WTC11 (cell line): ENCODE measurements around the gene FHAD1. TPM values are rescaled to one million over a fixed set of nuclear protein-coding genes. Genes with fewer than 3 reads are reported as not detected.
A peak's percentile ranks its signal among the peaks of the same experiment; 100 is the strongest.

Experiments used
- ATAC-seq: fragments of 200-7000 bp; cut with Tn5 transposase; 2 replicates; pipeline ENCODE4 v1.10.0; 2021; ENCODE audit warnings: mild to moderate bottlenecking, moderate library complexity
- CTCF ChIA-PET: fragments of 300-600 bp; sonication (Branson Sonifier 250); formaldehyde crosslinking; loops from one replicate; lab custom pipeline; 2021; ENCODE audit warnings: antibody characterized with exemption; lab: Charles Lee
- POLR2A ChIA-PET: fragments of 350-600 bp; sonication (Branson Sonifier 250); formaldehyde crosslinking; loops from one replicate; lab custom pipeline; 2021; ENCODE audit warnings: antibody characterized with exemption; lab: Charles Lee
- DNase-seq: peaks from one replicate; pipeline ENCODE4 v3.0.0; 2021; ENCODE audit warnings: low spot score
- H3K27ac Mint-ChIP-seq: 2 replicates; pipeline ENCODE4 v1.8.0; 2021; ENCODE audit warnings: mixed read lengths
- H3K27me3 Mint-ChIP-seq: 2 replicates; pipeline ENCODE4 v1.8.0; 2021; ENCODE audit warnings: low read depth, mild to moderate bottlenecking, moderate library complexity, mixed read lengths
- H3K36me3 Mint-ChIP-seq: 2 replicates; pipeline ENCODE4 v1.8.0; 2021; ENCODE audit warnings: mixed read lengths
- H3K4me1 Mint-ChIP-seq: 2 replicates; pipeline ENCODE4 v1.8.0; 2022; ENCODE audit warnings: mixed read lengths
- H3K4me3 Mint-ChIP-seq: 2 replicates; pipeline ENCODE4 v1.8.0; 2021; ENCODE audit warnings: mild to moderate bottlenecking, moderate library complexity, mixed read lengths
- H3K9me3 Mint-ChIP-seq: 2 replicates; pipeline ENCODE4 v1.8.0; 2021; ENCODE audit warnings: mixed read lengths
- EMX1 ChIP-seq: fragments of 250-450 bp; sonication (Bioruptor Pico); IDR thresholded peaks from 2 replicates; pipeline ENCODE4 v1.8.0; 2021; ENCODE audit warnings: mild to moderate bottlenecking
- GABPB1 ChIP-seq: sonication (generic); formaldehyde crosslinking; IDR thresholded peaks from 2 replicates; pipeline ENCODE4 v1.8.1; 2023; ENCODE audit warnings: mild to moderate bottlenecking, missing genetic modification reagents
- GRHL2 ChIP-seq: fragments of 250-450 bp; sonication (Bioruptor Pico); IDR thresholded peaks from 2 replicates; pipeline ENCODE4 v1.8.0; 2022; ENCODE audit warnings: mild to moderate bottlenecking, moderate library complexity; ENCODE audit not compliant: insufficient replicate concordance, severe bottlenecking
- MXD4 ChIP-seq: fragments of 250-450 bp; sonication (Bioruptor Pico); IDR thresholded peaks from 2 replicates; pipeline ENCODE4 v1.8.0; 2021; ENCODE audit warnings: mild to moderate bottlenecking, moderate library complexity, borderline replicate concordance
- SMAD4 ChIP-seq: sonication (generic); formaldehyde crosslinking; IDR thresholded peaks from 2 replicates; pipeline ENCODE4 v1.8.0; 2022; ENCODE audit warnings: mild to moderate bottlenecking, missing genetic modification reagents
- TCF7 ChIP-seq: sonication (generic); formaldehyde crosslinking; IDR thresholded peaks from 2 replicates; pipeline ENCODE4 v1.8.0; 2022; ENCODE audit warnings: mild to moderate bottlenecking, low read depth, missing genetic modification reagents, moderate library complexity
- TEAD4 ChIP-seq: sonication (generic); formaldehyde crosslinking; IDR thresholded peaks from 2 replicates; pipeline ENCODE4 v1.8.0; 2022; ENCODE audit warnings: mild to moderate bottlenecking, missing genetic modification reagents
- TP53 ChIP-seq: sonication (generic); formaldehyde crosslinking; IDR thresholded peaks from 2 replicates; pipeline ENCODE4 v1.8.1; 2023; ENCODE audit warnings: mild to moderate bottlenecking, missing genetic modification reagents
- ZNF121 ChIP-seq: sonication (generic); formaldehyde crosslinking; IDR thresholded peaks from 2 replicates; pipeline ENCODE4 v1.8.0; 2023; ENCODE audit warnings: missing genetic modification reagents
- ZNF416 ChIP-seq: fragments of 250-450 bp; sonication (Bioruptor Pico); IDR thresholded peaks from 2 replicates; pipeline ENCODE4 v1.9.0; 2021; ENCODE audit warnings: mild to moderate bottlenecking, inconsistent platforms
- ZNF671 ChIP-seq: fragments of 250-450 bp; sonication (Bioruptor Pico); IDR thresholded peaks from 2 replicates; pipeline ENCODE4 v1.8.0; 2021; ENCODE audit warnings: mild to moderate bottlenecking
- total RNA-seq: library from RNA; stranded (reverse); gene quantifications from 3 replicates; pipeline ENCODE4 v1.2.3, GENCODE V29; 2021
- TF ChIP-seq, protein P1 (sequence below): sonication (generic); formaldehyde crosslinking; IDR thresholded peaks from 2 replicates; pipeline ENCODE4 v1.8.1; 2023; ENCODE audit warnings: mild to moderate bottlenecking, missing genetic modification reagents
- TF ChIP-seq, protein P2 (sequence below): sonication (generic); formaldehyde crosslinking; IDR thresholded peaks from 2 replicates; pipeline ENCODE4 v1.8.1; 2023; ENCODE audit warnings: mild to moderate bottlenecking, missing genetic modification reagents, moderate library complexity
- TF ChIP-seq, protein P3 (sequence below): sonication (generic); formaldehyde crosslinking; IDR thresholded peaks from 2 replicates; pipeline ENCODE4 v1.8.1; 2022; ENCODE audit warnings: low read depth, mild to moderate bottlenecking, moderate library complexity, missing genetic modification reagents, borderline replicate concordance
- TF ChIP-seq, protein P4 (sequence below): fragments of 250-450 bp; sonication (Bioruptor Pico); IDR thresholded peaks from 2 replicates; pipeline ENCODE4 v1.9.0; 2021; ENCODE audit warnings: moderate library complexity, mild to moderate bottlenecking, inconsistent platforms, borderline replicate concordance
- TF ChIP-seq, protein P5 (sequence below): sonication (generic); formaldehyde crosslinking; IDR thresholded peaks from 2 replicates; pipeline ENCODE4 v1.8.0; 2022; ENCODE audit warnings: mild to moderate bottlenecking, missing genetic modification reagents
- TF ChIP-seq, protein P6 (sequence below): sonication (generic); formaldehyde crosslinking; IDR thresholded peaks from 2 replicates; pipeline ENCODE4 v1.8.0; 2022; ENCODE audit warnings: mild to moderate bottlenecking, missing genetic modification reagents
- TF ChIP-seq, protein P7 (sequence below): sonication (generic); formaldehyde crosslinking; IDR thresholded peaks from 2 replicates; pipeline ENCODE4 v1.8.1; 2023; ENCODE audit warnings: mild to moderate bottlenecking, moderate library complexity, missing genetic modification reagents
- TF ChIP-seq, protein P8 (sequence below): sonication (generic); formaldehyde crosslinking; IDR thresholded peaks from 2 replicates; pipeline ENCODE4 v1.8.1; 2022; ENCODE audit warnings: mild to moderate bottlenecking, moderate library complexity, missing genetic modification reagents

Gene FHAD1
- total RNA-seq, 1 experiment from 2014 or later, result 3.0 TPM

DNA sequence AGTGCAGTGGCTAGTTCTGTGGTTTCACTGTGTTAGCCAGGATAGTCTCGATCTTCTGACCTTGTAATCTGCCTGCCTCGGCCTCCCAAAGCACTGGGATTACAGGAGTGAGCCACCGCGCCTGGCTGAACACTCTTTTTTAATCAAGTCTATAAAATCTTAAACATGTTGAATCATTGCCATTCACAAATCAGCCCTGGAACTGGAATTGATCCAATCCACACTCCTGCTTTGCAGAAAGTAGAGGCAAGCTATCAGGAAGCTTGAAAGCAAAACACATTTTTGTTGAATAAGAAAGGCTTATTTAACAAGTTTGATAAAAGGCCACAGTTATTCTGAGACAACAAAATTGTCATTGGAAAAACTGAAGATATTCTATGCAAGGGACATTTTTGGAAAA is 144.3 kb downstream of the FHAD1 start (continued):
- TF ChIP-seq, protein P1, sequence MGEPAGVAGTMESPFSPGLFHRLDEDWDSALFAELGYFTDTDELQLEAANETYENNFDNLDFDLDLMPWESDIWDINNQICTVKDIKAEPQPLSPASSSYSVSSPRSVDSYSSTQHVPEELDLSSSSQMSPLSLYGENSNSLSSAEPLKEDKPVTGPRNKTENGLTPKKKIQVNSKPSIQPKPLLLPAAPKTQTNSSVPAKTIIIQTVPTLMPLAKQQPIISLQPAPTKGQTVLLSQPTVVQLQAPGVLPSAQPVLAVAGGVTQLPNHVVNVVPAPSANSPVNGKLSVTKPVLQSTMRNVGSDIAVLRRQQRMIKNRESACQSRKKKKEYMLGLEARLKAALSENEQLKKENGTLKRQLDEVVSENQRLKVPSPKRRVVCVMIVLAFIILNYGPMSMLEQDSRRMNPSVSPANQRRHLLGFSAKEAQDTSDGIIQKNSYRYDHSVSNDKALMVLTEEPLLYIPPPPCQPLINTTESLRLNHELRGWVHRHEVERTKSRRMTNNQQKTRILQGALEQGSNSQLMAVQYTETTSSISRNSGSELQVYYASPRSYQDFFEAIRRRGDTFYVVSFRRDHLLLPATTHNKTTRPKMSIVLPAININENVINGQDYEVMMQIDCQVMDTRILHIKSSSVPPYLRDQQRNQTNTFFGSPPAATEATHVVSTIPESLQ (CRISPR knock-in tag), result no peak
- no peak for TF ChIP-seq TCF7 (CRISPR knock-in tag)
- TF ChIP-seq, protein P2, sequence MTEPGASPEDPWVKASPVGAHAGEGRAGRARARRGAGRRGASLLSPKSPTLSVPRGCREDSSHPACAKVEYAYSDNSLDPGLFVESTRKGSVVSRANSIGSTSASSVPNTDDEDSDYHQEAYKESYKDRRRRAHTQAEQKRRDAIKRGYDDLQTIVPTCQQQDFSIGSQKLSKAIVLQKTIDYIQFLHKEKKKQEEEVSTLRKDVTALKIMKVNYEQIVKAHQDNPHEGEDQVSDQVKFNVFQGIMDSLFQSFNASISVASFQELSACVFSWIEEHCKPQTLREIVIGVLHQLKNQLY, result no peak
- no peak for TF ChIP-seq ZNF416 (CRISPR knock-in tag)

DNA sequence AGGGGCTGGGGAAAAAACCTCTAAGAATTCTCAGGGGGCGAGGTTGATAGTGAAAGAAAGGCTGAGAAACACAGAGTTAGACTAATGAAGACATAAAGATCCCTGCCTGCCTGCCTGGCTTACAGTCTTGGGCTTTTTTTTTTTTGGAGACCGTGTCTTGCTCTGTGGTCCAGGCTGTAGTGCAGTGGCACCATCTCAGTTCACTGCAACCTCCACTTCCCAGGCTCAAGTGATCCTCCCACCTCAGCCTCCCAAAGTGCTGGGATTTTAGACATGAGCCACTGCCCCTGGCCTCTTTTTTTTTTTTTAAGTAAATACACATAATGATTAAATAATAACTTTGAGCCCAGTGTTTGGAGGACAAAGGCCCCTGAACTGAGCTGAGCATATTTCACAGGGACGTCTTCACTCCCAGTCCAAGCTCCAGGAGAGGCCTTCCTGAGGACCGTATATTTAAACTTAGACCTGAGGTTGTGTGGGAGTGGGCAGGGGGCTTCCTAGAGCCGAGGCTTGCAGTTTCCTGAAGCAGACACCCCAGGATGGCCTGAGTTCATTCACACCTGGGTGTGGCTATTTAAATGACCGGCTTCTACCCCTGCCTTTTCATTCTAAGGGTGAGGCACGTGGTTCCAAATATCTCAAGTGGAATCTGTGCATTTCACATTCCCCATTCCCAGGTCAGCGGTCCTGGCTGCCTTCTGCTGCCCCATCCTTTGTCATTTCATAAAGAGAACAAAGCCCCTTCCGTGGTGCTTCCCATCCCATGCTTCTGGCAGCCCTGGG is 146.6 kb downstream of the FHAD1 start:
- H3K27ac Mint-ChIP-seq, result no peak overlapping the region
- H3K4me1 Mint-ChIP-seq, result peaks cover 6% of the 10 kb centered on the region
- peaks cover 5% of the 10 kb centered on the region for H3K9me3 Mint-ChIP-seq
- H3K27me3 Mint-ChIP-seq, result peaks cover 17% of the 10 kb centered on the region
- ATAC-seq (no peak; the same call in 1 of the 2 replicates), DNase-seq (no peak)
- CTCF ChIA-PET, result interaction anchor here (0.6 to 0.7 kb wide), 2 partner anchors 410 to 555 kb away, joined by 3 read pairs; no protein-coding TSS in a partner anchor
- no peak overlapping the region for H3K4me3 Mint-ChIP-seq
- POLR2A ChIA-PET, result interaction anchor here (0.7 kb wide), 1 partner anchor 40 kb away, joined by 3 read pairs; no protein-coding TSS in a partner anchor
- TF ChIP-seq ZNF416 (CRISPR knock-in tag) (no peak), ZNF121 (CRISPR knock-in tag) (peak; percentile 52; the same call in 1 of the 2 replicates)
- peaks cover 4% of the 10 kb centered on the region; the same call in 1 of the 2 replicates for H3K36me3 Mint-ChIP-seq

DNA sequence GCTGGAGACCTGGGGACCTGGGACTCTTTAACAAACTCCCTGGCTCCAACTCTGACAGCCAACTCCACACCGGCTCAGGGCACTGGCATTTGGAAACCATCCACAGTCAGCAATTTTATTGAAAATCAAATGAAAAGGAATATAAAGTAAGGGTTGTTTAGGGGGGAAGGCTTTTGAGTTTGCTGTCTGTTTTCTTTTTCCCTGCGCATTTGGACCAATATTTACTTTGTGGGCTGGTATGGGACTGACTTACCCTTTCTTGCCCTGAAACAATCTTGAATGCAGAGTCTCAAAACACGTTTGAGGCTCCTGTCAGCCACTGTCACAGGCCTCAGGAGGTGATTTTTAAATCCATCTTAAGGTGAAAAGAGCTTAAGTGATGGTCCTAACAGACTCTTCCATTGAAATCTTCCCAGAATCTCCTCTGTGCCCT is 147.3 kb downstream of the FHAD1 start:
- H3K27ac Mint-ChIP-seq, result no peak overlapping the region
- ATAC-seq (no peak), DNase-seq (no peak)

DNA sequence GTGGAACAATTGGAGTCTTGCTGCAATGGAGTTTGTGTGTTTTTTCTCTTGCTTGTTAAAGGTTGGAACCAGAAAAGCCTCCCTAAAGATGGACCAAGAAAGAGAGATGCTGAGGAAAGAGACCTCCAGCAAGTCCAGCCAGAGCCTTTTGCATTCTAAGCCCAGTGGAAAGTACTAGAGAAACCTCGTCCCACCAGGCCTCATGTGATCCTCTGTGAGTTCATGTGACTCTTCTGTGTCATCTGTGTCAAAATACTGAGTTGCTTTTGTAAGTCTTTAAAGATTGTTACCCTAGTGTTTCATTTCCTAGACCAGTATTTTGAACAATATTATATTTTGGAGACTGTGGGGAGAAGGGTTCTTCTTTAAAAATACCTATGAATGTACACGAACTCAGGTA is 150.2 kb downstream of the FHAD1 start:
- no peak for DNase-seq
- H3K4me1 Mint-ChIP-seq, result peaks cover 11% of the 10 kb centered on the region
- ATAC-seq, result no peak
- H3K9me3 Mint-ChIP-seq, result peaks cover 22% of the 10 kb centered on the region
- ChIA-PET CTCF (interaction anchor here (0.7 kb wide), 1 partner anchor 9 kb away, joined by 3 read pairs; no protein-coding TSS in a partner anchor), POLR2A (no interaction called here)
- H3K27ac Mint-ChIP-seq, result no peak overlapping the region
- peaks cover 16% of the 10 kb centered on the region for H3K27me3 Mint-ChIP-seq
- H3K36me3 Mint-ChIP-seq, result peaks cover 19% of the 10 kb centered on the region
- no peak overlapping the region for H3K4me3 Mint-ChIP-seq
- TF ChIP-seq, protein P3, sequence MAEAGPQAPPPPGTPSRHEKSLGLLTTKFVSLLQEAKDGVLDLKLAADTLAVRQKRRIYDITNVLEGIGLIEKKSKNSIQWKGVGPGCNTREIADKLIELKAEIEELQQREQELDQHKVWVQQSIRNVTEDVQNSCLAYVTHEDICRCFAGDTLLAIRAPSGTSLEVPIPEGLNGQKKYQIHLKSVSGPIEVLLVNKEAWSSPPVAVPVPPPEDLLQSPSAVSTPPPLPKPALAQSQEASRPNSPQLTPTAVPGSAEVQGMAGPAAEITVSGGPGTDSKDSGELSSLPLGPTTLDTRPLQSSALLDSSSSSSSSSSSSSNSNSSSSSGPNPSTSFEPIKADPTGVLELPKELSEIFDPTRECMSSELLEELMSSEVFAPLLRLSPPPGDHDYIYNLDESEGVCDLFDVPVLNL (CRISPR knock-in tag), result no peak
- TF ChIP-seq GABPB1 (CRISPR knock-in tag) (no peak), ZNF121 (CRISPR knock-in tag) (no peak), EMX1 (no peak), TP53 (CRISPR knock-in tag) (no peak)
- TF ChIP-seq, protein P4, sequence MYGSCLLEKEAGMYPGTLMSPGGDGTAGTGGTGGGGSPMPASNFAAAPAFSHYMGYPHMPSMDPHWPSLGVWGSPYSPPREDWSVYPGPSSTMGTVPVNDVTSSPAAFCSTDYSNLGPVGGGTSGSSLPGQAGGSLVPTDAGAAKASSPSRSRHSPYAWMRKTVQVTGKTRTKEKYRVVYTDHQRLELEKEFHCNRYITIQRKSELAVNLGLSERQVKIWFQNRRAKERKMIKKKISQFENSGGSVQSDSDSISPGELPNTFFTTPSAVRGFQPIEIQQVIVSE (CRISPR knock-in tag), result no peak
- TF ChIP-seq, protein P5, sequence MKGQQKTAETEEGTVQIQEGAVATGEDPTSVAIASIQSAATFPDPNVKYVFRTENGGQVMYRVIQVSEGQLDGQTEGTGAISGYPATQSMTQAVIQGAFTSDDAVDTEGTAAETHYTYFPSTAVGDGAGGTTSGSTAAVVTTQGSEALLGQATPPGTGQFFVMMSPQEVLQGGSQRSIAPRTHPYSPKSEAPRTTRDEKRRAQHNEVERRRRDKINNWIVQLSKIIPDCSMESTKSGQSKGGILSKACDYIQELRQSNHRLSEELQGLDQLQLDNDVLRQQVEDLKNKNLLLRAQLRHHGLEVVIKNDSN (CRISPR knock-in tag), result no peak
- TF ChIP-seq, protein P6, sequence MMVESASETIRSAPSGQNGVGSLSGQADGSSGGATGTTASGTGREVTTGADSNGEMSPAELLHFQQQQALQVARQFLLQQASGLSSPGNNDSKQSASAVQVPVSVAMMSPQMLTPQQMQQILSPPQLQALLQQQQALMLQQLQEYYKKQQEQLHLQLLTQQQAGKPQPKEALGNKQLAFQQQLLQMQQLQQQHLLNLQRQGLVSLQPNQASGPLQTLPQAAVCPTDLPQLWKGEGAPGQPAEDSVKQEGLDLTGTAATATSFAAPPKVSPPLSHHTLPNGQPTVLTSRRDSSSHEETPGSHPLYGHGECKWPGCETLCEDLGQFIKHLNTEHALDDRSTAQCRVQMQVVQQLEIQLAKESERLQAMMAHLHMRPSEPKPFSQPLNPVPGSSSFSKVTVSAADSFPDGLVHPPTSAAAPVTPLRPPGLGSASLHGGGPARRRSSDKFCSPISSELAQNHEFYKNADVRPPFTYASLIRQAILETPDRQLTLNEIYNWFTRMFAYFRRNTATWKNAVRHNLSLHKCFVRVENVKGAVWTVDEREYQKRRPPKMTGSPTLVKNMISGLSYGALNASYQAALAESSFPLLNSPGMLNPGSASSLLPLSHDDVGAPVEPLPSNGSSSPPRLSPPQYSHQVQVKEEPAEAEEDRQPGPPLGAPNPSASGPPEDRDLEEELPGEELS (CRISPR knock-in tag), result no peak
- TF ChIP-seq, protein P7, sequence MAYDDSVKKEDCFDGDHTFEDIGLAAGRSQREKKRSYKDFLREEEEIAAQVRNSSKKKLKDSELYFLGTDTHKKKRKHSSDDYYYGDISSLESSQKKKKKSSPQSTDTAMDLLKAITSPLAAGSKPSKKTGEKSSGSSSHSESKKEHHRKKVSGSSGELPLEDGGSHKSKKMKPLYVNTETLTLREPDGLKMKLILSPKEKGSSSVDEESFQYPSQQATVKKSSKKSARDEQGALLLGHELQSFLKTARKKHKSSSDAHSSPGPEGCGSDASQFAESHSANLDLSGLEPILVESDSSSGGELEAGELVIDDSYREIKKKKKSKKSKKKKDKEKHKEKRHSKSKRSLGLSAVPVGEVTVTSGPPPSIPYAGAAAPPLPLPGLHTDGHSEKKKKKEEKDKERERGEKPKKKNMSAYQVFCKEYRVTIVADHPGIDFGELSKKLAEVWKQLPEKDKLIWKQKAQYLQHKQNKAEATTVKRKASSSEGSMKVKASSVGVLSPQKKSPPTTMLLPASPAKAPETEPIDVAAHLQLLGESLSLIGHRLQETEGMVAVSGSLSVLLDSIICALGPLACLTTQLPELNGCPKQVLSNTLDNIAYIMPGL, result no peak

More for the DNA sequence above, 147.3 kb downstream of the FHAD1 start:
- Mint-ChIP-seq H3K4me3 (no peak overlapping the region), H3K36me3 (peaks cover 5% of the 10 kb centered on the region)
- no peak for TF ChIP-seq TEAD4 (CRISPR knock-in tag)
- no peak for TF ChIP-seq MXD4 (CRISPR knock-in tag)
- TF ChIP-seq, protein P8, sequence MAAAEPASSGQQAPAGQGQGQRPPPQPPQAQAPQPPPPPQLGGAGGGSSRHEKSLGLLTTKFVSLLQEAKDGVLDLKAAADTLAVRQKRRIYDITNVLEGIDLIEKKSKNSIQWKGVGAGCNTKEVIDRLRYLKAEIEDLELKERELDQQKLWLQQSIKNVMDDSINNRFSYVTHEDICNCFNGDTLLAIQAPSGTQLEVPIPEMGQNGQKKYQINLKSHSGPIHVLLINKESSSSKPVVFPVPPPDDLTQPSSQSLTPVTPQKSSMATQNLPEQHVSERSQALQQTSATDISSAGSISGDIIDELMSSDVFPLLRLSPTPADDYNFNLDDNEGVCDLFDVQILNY (CRISPR knock-in tag), result no peak
- no peak for TF ChIP-seq ZNF671 (CRISPR knock-in tag)
- no peak for TF ChIP-seq GRHL2 (CRISPR knock-in tag)
- TF ChIP-seq, protein P2, result no peak
- TF ChIP-seq SMAD4 (CRISPR knock-in tag), result no peak
- TF ChIP-seq, all 79 proteins: peak for 0
- ChIA-PET CTCF (interaction anchor here (0.6 kb wide), 2 partner anchors 71 to 409 kb away, joined by 3 read pairs; no protein-coding TSS in a partner anchor), POLR2A (no interaction called here)
- peaks cover 6% of the 10 kb centered on the region for H3K9me3 Mint-ChIP-seq
- peaks cover 3% of the 10 kb centered on the region for H3K4me1 Mint-ChIP-seq
- peaks cover 11% of the 10 kb centered on the region for H3K27me3 Mint-ChIP-seq
